Ishikawa (cell line): Measurements from ENCODE around the gene CYTH4.
A peak's percentile ranks its signal among the peaks of the same experiment; 100 is the strongest.

Experiments
- CEBPB ChIP-seq: IDR thresholded peaks from 2 replicates; pipeline ENCODE4 v1.6.1; 2012
- CREB1 ChIP-seq: IDR thresholded peaks from 2 replicates; pipeline ENCODE4 v1.6.1; 2012; ENCODE audit warnings: low read depth
- EGR1 ChIP-seq: IDR thresholded peaks from 2 replicates; pipeline ENCODE4 v1.6.1; 2012
- EP300 ChIP-seq: IDR thresholded peaks from 2 replicates; pipeline ENCODE4 v1.6.1; 2012; ENCODE audit warnings: borderline replicate concordance
- FOXM1 ChIP-seq: IDR thresholded peaks from 2 replicates; pipeline ENCODE4 v1.6.1; 2012; ENCODE audit warnings: low read depth, borderline replicate concordance
- NFIC ChIP-seq: IDR thresholded peaks from 2 replicates; pipeline ENCODE4 v1.6.1; 2012
- RAD21 ChIP-seq: IDR thresholded peaks from 2 replicates; pipeline ENCODE4 v1.6.1; 2012; ENCODE audit warnings: low read depth
- TAF1 ChIP-seq: IDR thresholded peaks from 2 replicates; pipeline ENCODE4 v1.6.1; 2012; ENCODE audit warnings: low read depth, mild to moderate bottlenecking
- TCF12 ChIP-seq: IDR thresholded peaks from 2 replicates; pipeline ENCODE4 v1.6.1; 2012; ENCODE audit warnings: low read depth
- TEAD4 ChIP-seq: IDR thresholded peaks from 2 replicates; pipeline ENCODE4 v1.6.1; 2012
- YY1 ChIP-seq: IDR thresholded peaks from 2 replicates; pipeline ENCODE4 v1.6.1; 2012; ENCODE audit warnings: low read depth
- ZBTB7A ChIP-seq: IDR thresholded peaks from 2 replicates; pipeline ENCODE4 v1.6.1; 2012; ENCODE audit warnings: low read depth
- TF ChIP-seq, protein P1 (sequence below): IDR thresholded peaks from 2 replicates; pipeline ENCODE4 v1.6.1; 2012; ENCODE audit warnings: low read depth, mild to moderate bottlenecking
- TF ChIP-seq, protein P2 (sequence below): IDR thresholded peaks from 2 replicates; pipeline ENCODE4 v1.6.1; 2012
- TF ChIP-seq, protein P3 (sequence below): IDR thresholded peaks from 2 replicates; pipeline ENCODE4 v1.6.1; 2012

Gene CYTH4

DNA sequence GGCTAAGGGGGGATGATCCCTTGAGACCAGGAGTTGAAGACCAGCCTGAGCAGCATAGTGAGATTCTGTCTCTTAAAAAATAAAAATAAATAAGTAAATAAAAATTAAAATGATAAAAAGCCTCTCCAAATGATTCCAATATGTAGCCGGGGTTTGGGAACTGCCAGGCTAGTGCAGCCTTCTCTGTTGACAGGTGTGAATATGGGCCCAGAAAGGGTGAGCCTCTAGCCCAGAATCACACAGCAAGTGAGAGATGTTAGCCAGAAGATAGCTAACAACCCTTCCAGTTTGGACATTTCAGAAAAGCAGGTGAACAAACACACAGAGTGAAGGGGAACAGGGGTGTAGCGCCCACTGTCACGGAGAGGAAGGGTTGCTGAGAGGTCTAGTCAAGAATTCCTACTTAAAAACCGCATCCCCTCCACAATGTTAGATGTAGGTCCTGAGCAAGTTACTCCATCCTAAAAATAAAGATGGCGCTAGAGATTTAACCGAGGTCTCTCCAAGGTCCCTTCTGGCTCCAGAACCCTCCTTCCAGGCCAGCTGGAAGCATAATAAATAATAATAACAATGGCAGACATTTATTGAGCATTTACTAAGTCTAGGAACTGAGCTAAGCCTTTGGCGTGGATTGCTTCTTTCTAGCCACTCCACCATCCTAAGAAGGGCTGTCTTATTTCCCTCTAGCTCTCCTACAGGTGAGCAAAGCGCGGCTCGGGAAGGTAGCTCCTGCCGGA is 51.6 kb downstream of the CYTH4 start:
- TF ChIP-seq EP300, result no peak
- TF ChIP-seq TEAD4, result no peak
- TF ChIP-seq, protein P1, sequence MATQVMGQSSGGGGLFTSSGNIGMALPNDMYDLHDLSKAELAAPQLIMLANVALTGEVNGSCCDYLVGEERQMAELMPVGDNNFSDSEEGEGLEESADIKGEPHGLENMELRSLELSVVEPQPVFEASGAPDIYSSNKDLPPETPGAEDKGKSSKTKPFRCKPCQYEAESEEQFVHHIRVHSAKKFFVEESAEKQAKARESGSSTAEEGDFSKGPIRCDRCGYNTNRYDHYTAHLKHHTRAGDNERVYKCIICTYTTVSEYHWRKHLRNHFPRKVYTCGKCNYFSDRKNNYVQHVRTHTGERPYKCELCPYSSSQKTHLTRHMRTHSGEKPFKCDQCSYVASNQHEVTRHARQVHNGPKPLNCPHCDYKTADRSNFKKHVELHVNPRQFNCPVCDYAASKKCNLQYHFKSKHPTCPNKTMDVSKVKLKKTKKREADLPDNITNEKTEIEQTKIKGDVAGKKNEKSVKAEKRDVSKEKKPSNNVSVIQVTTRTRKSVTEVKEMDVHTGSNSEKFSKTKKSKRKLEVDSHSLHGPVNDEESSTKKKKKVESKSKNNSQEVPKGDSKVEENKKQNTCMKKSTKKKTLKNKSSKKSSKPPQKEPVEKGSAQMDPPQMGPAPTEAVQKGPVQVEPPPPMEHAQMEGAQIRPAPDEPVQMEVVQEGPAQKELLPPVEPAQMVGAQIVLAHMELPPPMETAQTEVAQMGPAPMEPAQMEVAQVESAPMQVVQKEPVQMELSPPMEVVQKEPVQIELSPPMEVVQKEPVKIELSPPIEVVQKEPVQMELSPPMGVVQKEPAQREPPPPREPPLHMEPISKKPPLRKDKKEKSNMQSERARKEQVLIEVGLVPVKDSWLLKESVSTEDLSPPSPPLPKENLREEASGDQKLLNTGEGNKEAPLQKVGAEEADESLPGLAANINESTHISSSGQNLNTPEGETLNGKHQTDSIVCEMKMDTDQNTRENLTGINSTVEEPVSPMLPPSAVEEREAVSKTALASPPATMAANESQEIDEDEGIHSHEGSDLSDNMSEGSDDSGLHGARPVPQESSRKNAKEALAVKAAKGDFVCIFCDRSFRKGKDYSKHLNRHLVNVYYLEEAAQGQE, result no peak
- no peak for TF ChIP-seq RAD21
- TF ChIP-seq TAF1, result no peak
- TF ChIP-seq, protein P2, sequence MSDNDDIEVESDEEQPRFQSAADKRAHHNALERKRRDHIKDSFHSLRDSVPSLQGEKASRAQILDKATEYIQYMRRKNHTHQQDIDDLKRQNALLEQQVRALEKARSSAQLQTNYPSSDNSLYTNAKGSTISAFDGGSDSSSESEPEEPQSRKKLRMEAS, result no peak
- TF ChIP-seq, protein P3, sequence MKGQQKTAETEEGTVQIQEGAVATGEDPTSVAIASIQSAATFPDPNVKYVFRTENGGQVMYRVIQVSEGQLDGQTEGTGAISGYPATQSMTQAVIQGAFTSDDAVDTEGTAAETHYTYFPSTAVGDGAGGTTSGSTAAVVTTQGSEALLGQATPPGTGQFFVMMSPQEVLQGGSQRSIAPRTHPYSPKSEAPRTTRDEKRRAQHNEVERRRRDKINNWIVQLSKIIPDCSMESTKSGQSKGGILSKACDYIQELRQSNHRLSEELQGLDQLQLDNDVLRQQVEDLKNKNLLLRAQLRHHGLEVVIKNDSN, result no peak
- TF ChIP-seq EGR1, result no peak

DNA sequence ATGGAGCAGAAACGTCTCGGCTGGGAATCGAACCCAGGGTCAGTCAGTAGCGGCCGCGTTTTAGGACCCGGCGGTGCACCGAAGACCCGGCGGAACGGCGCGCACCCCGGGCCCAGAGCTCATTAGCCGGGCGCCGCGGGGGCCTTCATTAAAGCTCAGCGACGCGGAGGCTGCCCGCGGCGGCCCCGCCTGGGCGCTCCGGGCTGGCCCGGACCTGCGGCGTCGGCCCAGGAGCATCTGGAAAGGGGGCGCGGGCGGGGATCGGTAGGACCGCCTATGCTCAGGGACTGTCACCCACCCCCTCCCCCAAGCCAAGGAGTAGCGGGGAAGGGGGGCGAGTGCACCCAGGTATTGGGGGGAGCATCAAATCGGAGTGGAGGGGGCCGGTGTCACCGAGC is 52.2 kb downstream of the CYTH4 start:
- no peak for TF ChIP-seq TCF12
- TF ChIP-seq, protein P3, result no peak
- TF ChIP-seq, protein P1, result no peak
- 0 out of 2 replicates have a peak, but pooled peaks have one; percentile 16 for TF ChIP-seq ZBTB7A
- no peak for TF ChIP-seq FOXM1

DNA sequence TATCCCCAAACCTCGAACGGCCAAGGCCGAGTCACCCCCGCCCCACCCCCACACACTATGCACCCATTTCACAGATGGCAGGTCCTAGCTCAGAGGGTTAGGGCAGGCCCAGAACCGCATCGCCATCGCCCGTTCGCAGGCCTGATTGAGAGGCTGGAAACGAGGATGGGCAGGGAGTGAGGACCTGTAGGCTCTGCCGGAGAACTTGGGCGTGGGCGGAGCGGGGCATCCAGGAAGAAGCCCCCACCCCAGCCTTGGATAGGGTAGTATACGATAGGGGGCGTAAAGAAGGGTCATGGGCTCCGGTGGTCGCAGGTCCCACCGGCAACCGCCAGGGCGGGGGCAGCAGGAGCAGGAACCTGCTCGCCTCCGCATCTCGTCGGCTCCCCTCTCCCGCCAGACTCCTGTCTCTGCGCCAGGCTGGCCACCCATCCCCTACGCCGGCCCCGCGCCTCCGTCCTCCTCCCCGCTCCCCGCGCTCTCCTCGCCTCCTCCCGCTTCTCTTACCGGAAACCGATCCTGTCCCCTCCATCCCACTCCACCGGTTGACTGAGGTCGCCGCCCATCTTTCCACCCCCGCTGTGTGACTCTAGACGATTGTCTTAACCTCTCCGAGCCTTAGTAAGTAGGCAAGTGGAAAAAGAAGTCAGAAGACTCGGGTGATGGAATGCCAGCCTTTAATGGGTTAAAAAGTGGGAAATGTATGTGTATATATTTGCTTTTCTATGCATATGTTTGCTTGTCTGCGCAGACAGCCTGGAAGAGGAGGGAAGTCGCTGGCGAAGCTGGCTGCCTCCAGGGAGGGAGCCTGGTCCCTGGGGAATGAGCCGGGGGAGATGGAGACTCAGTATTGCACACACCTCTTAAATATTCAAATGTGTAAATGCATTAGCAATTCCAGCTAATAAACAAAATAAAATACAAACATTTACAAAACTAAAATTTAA is 52.8 kb downstream of the CYTH4 start:
- 0 out of 2 replicates have a peak, but pooled peaks have one; percentile 12 for TF ChIP-seq ZBTB7A
- TF ChIP-seq RAD21, result no peak

DNA sequence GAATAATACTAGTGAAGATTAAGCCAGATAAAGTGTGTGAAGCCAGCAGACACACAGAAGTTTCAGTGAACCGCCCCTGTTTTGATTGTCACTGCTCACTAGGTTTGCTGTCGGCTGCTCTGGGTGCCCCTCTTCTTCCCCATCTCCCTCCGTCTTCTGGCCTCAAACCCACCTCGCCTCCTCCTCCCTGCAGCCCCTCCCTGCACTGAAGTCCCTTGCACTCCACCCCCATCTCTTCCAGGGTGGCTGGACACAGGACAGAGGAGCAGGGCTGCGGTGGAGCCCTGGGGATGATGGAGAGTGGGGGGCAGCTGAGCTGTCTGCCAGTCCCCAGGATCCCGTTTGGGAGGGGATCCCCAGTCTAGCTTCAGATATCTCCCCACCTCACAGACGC is 53.5 kb downstream of the CYTH4 start:
- TF ChIP-seq TCF12 (no peak), TAF1 (no peak), EGR1 (no peak), TEAD4 (no peak), YY1 (no peak), NFIC (no peak), CREB1 (no peak), CEBPB (no peak), RAD21 (no peak), FOXM1 (no peak), ZBTB7A (no peak), EP300 (no peak)
- TF ChIP-seq, protein P1, result no peak
- TF ChIP-seq, protein P3, result no peak
- TF ChIP-seq, protein P2, result no peak
